H1 (cell line): Measurements from ENCODE around the gene KCNJ10.

ENCODE experiments used
- BCL11A ChIP-seq, 2 experiments: IDR thresholded peaks; one replicate each; pipeline ENCODE4 v1.6.1; 2011; ENCODE audit warnings: low read depth in 2 of 2, low read length in 2 of 2, mild to moderate bottlenecking in 2 of 2
- EP300 ChIP-seq, 2 experiments: IDR thresholded peaks; 1 replicate in 1 of 2; 2 replicates in 1 of 2; pipeline ENCODE4 v1.6.1; 2011 to 2012; ENCODE audit warnings: low read depth in 2 of 2, low read length in 2 of 2, mild to moderate bottlenecking in 2 of 2, borderline replicate concordance in 1 of 2, inconsistent platforms in 1 of 2, moderate library complexity in 1 of 2
- GABPA ChIP-seq: IDR thresholded peaks from 2 replicates; pipeline ENCODE4 v1.6.1; 2011; ENCODE audit warnings: mild to moderate bottlenecking, low read length, moderate library complexity, borderline replicate concordance; ENCODE audit not compliant: insufficient read depth
- POLR2A ChIP-seq, 2 experiments: IDR thresholded peaks; 1 replicate in 1 of 2; 2 replicates in 1 of 2; pipeline ENCODE4 v1.6.1; 2011; ENCODE audit warnings: low read depth in 2 of 2, low read length in 2 of 2, mild to moderate bottlenecking in 2 of 2; ENCODE audit errors: control extremely low read depth in 1 of 2
- POLR2AphosphoS5 ChIP-seq: IDR thresholded peaks from 2 replicates; pipeline ENCODE4 v1.6.1; 2011; ENCODE audit warnings: low read depth, low read length
- SIN3A ChIP-seq, 2 experiments: IDR thresholded peaks in 1 of 2; conservative IDR thresholded peaks in 1 of 2; 2 replicates each; pipeline ENCODE4 v1.6.1; 2011 to 2012; ENCODE audit warnings: low read length in 2 of 2, improper control_type of control experiment in 1 of 2, low read depth in 1 of 2, mild to moderate bottlenecking in 1 of 2
- SIRT6 ChIP-seq: IDR thresholded peaks from one replicate; pipeline ENCODE4 v1.7.1; 2012; ENCODE audit warnings: low read length, inconsistent platforms
- SP1 ChIP-seq: IDR thresholded peaks from 2 replicates; pipeline ENCODE4 v1.6.1; 2011; ENCODE audit warnings: low read depth, low read length
- TF ChIP-seq, protein P1 (sequence below), 3 experiments: IDR thresholded peaks; 1 replicate in 2 of 3; 2 replicates in 1 of 3; pipeline versions ENCODE4 v1.5.1 to v1.6.1; 2011; ENCODE audit warnings: low read length in 3 of 3, mild to moderate bottlenecking in 3 of 3, inconsistent platforms in 2 of 3, low read depth in 1 of 3, moderate library complexity in 1 of 3; ENCODE audit not compliant: insufficient read depth in 1 of 3; ENCODE audit errors: control extremely low read depth in 1 of 3
- TF ChIP-seq, protein P2 (sequence below): IDR thresholded peaks from 2 replicates; pipeline ENCODE4 v1.6.1; 2012; ENCODE audit warnings: low read length, inconsistent platforms

DNA sequence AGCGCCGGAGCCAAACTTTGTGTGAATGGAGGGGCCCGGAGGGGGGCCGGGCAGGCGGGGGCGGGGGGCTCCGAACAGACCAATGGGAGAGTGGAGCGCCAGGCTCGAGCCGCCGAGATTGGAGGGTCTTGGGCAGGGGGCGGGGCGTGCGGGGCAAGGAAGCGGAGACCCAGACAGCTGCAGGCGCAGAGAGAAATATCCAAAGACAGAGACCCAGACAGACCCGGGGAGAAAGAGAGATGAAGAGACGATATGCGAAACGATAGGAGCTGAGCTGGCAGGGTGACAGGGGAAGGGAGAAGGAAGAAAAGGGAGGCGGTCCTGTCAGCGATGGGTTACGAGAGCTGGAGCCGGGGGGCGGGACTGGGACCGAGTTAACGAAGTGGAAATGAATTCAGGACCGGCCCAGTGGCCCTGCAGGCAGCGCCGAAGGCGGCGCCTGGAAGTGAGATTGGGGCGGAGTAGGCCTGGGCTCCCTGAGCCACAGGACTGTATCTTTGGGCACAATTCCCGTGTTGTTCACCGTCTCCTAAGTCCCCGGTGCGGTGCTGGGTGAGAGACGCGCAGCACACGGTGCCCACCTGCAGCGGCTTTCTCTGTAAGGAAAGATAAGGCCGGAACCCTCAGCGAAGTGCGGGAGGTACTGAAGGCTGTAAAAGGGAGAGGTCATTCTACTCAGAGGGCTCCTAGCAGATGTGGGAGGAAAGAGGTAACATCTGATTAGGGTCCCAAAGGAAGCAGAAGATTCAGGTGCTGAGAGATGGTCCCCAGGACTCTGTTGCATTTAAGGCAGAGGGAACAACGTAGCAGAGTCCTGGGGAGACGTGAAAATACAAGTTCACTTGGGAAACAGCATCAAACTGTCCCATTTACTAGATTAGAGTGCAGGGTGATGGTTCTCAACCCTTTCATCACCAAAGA is 543 bp upstream of the KCNJ10 start:
- TF ChIP-seq, protein P1, sequence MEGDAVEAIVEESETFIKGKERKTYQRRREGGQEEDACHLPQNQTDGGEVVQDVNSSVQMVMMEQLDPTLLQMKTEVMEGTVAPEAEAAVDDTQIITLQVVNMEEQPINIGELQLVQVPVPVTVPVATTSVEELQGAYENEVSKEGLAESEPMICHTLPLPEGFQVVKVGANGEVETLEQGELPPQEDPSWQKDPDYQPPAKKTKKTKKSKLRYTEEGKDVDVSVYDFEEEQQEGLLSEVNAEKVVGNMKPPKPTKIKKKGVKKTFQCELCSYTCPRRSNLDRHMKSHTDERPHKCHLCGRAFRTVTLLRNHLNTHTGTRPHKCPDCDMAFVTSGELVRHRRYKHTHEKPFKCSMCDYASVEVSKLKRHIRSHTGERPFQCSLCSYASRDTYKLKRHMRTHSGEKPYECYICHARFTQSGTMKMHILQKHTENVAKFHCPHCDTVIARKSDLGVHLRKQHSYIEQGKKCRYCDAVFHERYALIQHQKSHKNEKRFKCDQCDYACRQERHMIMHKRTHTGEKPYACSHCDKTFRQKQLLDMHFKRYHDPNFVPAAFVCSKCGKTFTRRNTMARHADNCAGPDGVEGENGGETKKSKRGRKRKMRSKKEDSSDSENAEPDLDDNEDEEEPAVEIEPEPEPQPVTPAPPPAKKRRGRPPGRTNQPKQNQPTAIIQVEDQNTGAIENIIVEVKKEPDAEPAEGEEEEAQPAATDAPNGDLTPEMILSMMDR (IDR thresholded peaks at IDR 0.05; ENCODE audit: control extremely low read depth in 1 of 3, insufficient read depth in 1 of 3, low read depth in 1 of 3, low read length in 3 of 3), result no peak
- TF ChIP-seq EP300 (IDR thresholded peaks at IDR 0.05; ENCODE audit: borderline replicate concordance in 1 of 2, low read depth in 2 of 2, low read length in 2 of 2) (no peak), SIN3A (conservative IDR thresholded peaks at IDR 0.05 in 1 of 2, IDR thresholded peaks at IDR 0.05 in 1 of 2; ENCODE audit: low read depth in 1 of 2, low read length in 2 of 2) (no peak), GABPA (no peak), SIRT6 (no peak), SP1 (no peak), BCL11A (IDR thresholded peaks at IDR 0.05; ENCODE audit: low read depth in 2 of 2, low read length in 2 of 2) (no peak), POLR2A (IDR thresholded peaks at IDR 0.05; ENCODE audit: control extremely low read depth in 1 of 2, low read depth in 2 of 2, low read length in 2 of 2) (no peak), POLR2AphosphoS5 (no peak)
- TF ChIP-seq, protein P2, sequence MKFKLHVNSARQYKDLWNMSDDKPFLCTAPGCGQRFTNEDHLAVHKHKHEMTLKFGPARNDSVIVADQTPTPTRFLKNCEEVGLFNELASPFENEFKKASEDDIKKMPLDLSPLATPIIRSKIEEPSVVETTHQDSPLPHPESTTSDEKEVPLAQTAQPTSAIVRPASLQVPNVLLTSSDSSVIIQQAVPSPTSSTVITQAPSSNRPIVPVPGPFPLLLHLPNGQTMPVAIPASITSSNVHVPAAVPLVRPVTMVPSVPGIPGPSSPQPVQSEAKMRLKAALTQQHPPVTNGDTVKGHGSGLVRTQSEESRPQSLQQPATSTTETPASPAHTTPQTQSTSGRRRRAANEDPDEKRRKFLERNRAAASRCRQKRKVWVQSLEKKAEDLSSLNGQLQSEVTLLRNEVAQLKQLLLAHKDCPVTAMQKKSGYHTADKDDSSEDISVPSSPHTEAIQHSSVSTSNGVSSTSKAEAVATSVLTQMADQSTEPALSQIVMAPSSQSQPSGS, result no peak
